MCF 10A (cell line): Measurements from ENCODE around the gene AKR1A1. TPM values are rescaled to one million over a fixed set of nuclear protein-coding genes. Genes with fewer than 3 reads are reported as not detected.
"Not testable (repeated sequence)": the region's sequence is repeated elsewhere in the genome, so short reads cannot be mapped to it uniquely, and the experiment has no call there.

ENCODE experiments used
- BruUV-seq: library from RNA; stranded (reverse); fragments of 400-500 nt; replicated peaks from 2 replicates; lab custom pipeline; 2021; lab: Mats Ljungman, UMichigan
- CTCF ChIA-PET: fragments of 300-600 bp; sonication (Branson Sonifier 250); formaldehyde crosslinking; extraction: SDS; loops from one replicate; lab custom pipeline; 2021; ENCODE audit warnings: antibody characterized with exemption, inconsistent platforms; lab: Yijun Ruan, JAX
- POLR2A ChIA-PET: fragments of 300-600, 350-650 bp; sonication (Branson Sonifier 250); formaldehyde crosslinking; extraction: SDS; loops from one replicate; lab custom pipeline; 2020; ENCODE audit warnings: antibody characterized with exemption, inconsistent platforms; lab: Yijun Ruan, JAX
- DNase-seq: peaks from one replicate; pipeline ENCODE4 v3.0.0-alpha.2; 2018; ENCODE audit not compliant: unreplicated experiment
- H3K27ac Mint-ChIP-seq: one replicate; pipeline ENCODE4 v1.8.0; 2022; ENCODE audit warnings: mild to moderate bottlenecking, low read depth, mixed read lengths; ENCODE audit not compliant: unreplicated experiment
- H3K27me3 Mint-ChIP-seq: one replicate; pipeline ENCODE4 v1.8.0; 2022; ENCODE audit warnings: mixed read lengths; ENCODE audit not compliant: insufficient read depth, unreplicated experiment
- H3K36me3 Mint-ChIP-seq: one replicate; pipeline ENCODE4 v1.8.0; 2022; ENCODE audit warnings: mild to moderate bottlenecking, moderate library complexity, mixed read lengths; ENCODE audit not compliant: insufficient read depth, unreplicated experiment
- H3K4me1 Mint-ChIP-seq: one replicate; pipeline ENCODE4 v1.8.0; 2022; ENCODE audit warnings: mixed read lengths; ENCODE audit not compliant: insufficient read depth, unreplicated experiment
- H3K4me3 Mint-ChIP-seq: one replicate; pipeline ENCODE4 v1.8.0; 2022; ENCODE audit warnings: mild to moderate bottlenecking, moderate library complexity, mixed read lengths; ENCODE audit not compliant: unreplicated experiment
- H3K9me3 Mint-ChIP-seq: one replicate; pipeline ENCODE4 v1.8.0; 2022; ENCODE audit warnings: mixed read lengths; ENCODE audit not compliant: unreplicated experiment
- intact Hi-C: fragments of 100-400 bp; cut with micrococcal nuclease; formaldehyde crosslinking; loops from 2 replicates; pipeline ENCODE4 v1.14.1; 2022
- total RNA-seq: library from RNA; stranded (reverse); gene quantifications from 2 replicates; pipeline ENCODE4 v1.2.3, GENCODE V29; 2022
- TF ChIP-seq, protein P1 (sequence below): fragments of 200-600 bp; IDR thresholded peaks from one replicate; pipeline ENCODE4 v1.8.0; 2022; ENCODE audit warnings: antibody characterized with exemption, mild to moderate bottlenecking; ENCODE audit not compliant: unreplicated experiment

AKR1A1 gene
- total RNA-seq, 1 experiment from 2014 or later: 108 TPM

DNA sequence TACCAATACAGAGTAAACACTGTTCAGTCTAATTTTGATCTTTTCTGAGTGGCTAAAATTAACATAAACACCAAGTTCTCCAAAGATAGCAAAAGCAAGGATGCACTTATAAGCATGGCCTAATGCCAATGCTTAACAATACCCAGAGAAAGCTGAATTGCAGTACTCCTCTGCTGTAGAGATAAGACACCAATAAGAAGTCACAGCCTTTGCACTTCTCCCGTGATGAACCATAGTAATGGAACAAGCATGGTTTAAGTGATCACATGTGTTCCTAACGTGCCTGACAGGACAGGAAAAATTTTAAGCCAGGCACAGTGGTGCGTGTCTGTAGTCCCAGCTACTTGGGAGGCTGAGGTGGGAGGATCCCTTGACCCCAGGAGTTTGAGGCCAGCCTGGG is 34.6 kb upstream of the AKR1A1 start:
- DNase-seq: no peak
- POLR2A ChIA-PET: interaction anchor here (11.2 kb wide), 1 partner anchor 40 kb away, joined by 272 read pairs; the partner anchor contains the start of gene AKR1A1
- Mint-ChIP-seq H3K27me3 (no peaks in the 10 kb centered on the region), H3K27ac (no peak overlapping the region), H3K4me3 (no peak overlapping the region), H3K9me3 (no peaks in the 10 kb centered on the region), H3K36me3 (peaks cover 76% of the 10 kb centered on the region), H3K4me1 (peaks cover 6% of the 10 kb centered on the region)
- CTCF ChIA-PET: interaction anchor here (0.6 to 9.0 kb wide), 4 partner anchors 53 to 234 kb away, joined by 3 to 71 read pairs (median 3); no protein-coding TSS in a partner anchor
- TF ChIP-seq, protein P1, sequence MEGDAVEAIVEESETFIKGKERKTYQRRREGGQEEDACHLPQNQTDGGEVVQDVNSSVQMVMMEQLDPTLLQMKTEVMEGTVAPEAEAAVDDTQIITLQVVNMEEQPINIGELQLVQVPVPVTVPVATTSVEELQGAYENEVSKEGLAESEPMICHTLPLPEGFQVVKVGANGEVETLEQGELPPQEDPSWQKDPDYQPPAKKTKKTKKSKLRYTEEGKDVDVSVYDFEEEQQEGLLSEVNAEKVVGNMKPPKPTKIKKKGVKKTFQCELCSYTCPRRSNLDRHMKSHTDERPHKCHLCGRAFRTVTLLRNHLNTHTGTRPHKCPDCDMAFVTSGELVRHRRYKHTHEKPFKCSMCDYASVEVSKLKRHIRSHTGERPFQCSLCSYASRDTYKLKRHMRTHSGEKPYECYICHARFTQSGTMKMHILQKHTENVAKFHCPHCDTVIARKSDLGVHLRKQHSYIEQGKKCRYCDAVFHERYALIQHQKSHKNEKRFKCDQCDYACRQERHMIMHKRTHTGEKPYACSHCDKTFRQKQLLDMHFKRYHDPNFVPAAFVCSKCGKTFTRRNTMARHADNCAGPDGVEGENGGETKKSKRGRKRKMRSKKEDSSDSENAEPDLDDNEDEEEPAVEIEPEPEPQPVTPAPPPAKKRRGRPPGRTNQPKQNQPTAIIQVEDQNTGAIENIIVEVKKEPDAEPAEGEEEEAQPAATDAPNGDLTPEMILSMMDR: no peak
- BruUV-seq: no TSS peak
- intact Hi-C loops: loop anchor here (10.0 kb wide), 1 partner anchor 169 kb away; the partner anchor contains the start of genes GPBP1L1 and TMEM69

DNA sequence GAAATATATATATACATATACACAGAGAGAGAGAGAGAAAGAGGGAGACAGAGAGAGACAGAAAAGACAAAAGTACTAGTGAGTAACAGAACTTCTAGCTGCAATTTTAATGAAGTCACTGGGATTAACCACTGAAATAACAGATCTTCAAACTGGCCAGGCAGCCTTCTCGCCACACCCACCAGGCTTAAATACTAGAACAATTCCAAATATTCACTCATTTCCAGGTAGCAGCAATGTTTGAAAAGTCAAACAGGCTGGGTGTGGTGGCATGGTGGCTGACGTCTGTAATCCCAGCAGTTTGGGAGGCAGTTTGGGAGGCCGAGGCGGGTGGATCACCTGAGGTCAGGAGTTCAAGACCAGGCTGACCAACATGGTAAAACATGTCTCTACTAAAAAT is 34.2 kb upstream of the AKR1A1 start:
- H3K27ac Mint-ChIP-seq: no peak overlapping the region
- DNase-seq: no peak
- BruUV-seq: no TSS peak
- no peaks in the 10 kb centered on the region for H3K27me3 Mint-ChIP-seq
- peaks cover 6% of the 10 kb centered on the region for H3K4me1 Mint-ChIP-seq
- POLR2A ChIA-PET: interaction anchor here (11.2 kb wide), 1 partner anchor 39 kb away, joined by 272 read pairs; the partner anchor contains the start of gene AKR1A1
- H3K4me3 Mint-ChIP-seq: no peak overlapping the region
- CTCF ChIA-PET: interaction anchor here (0.6 to 9.0 kb wide), 6 partner anchors 19 to 234 kb away, joined by 3 to 71 read pairs (median 4); no protein-coding TSS in a partner anchor
- H3K36me3 Mint-ChIP-seq: peaks cover 76% of the 10 kb centered on the region
- intact Hi-C loops: loop anchor here (10.0 kb wide), 1 partner anchor 168 kb away; the partner anchor contains the start of genes GPBP1L1 and TMEM69
- H3K9me3 Mint-ChIP-seq: no peaks in the 10 kb centered on the region
- TF ChIP-seq, protein P1: no peak

DNA sequence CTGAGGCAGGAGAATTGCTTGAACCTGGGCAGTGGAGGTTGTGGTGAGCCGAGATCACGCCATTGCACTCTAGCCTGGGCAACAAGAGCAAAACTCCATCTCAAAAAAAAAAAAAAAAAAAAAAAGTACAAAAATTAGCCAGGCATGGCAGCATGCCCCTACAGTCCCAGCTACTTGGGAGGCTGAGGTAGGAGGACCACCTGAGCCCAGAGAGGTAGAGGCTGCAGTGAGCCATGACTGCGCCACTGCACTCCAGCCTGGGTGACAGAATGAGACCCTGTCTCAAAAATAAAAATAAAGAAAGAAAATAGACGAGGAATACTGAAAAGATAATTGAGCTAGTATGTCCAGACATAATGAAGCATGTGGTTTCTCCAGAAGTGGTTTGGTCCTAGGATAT is 32.3 kb upstream of the AKR1A1 start:
- not testable (repeated sequence) for BruUV-seq, DNase-seq, H3K9me3 Mint-ChIP-seq, H3K27me3 Mint-ChIP-seq, H3K4me3 Mint-ChIP-seq, H3K27ac Mint-ChIP-seq
- Mint-ChIP-seq H3K4me1 (peaks cover 15% of the 10 kb centered on the region), H3K36me3 (peaks cover 68% of the 10 kb centered on the region)
- CTCF ChIA-PET: interaction anchor here (0.9 to 9.0 kb wide), 2 partner anchors 17 to 51 kb away, joined by 4 to 71 read pairs; no protein-coding TSS in a partner anchor
- intact Hi-C loops: loop anchor here (10.0 kb wide), 1 partner anchor 166 kb away; the partner anchor contains the start of genes GPBP1L1 and TMEM69
- POLR2A ChIA-PET: interaction anchor here (0.7 to 11.2 kb wide), 11 partner anchors 8 to 170 kb away, joined by 3 to 272 read pairs (median 4); partner anchors contain the start of genes AKR1A1, CCDC163, MMACHC and NASP

DNA sequence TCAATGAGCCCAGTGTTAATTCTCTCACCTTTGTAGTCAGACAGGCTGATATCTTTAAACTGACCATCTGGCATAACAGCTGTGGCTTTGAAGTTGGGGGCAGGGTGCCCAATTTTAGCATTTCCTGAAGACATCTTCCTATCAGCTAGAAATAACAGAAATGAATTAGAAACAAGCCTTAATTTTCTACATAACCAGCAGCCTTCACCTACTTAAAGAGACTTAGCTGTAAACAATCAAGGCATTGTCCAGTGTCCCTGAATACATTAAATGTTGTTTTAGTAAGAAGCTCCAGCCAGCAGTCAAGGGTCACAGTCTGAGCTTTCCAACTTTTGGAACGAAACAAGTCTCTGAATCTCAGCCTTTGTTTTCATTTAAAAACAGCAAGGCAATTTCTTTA is 31.7 kb upstream of the AKR1A1 start:
- POLR2A ChIA-PET: interaction anchor here (0.7 to 11.2 kb wide), 12 partner anchors 8 to 699 kb away, joined by 3 to 272 read pairs (median 4); partner anchors contain the start of genes AKR1A1, CCDC163, MMACHC and NASP
- no peaks in the 10 kb centered on the region for H3K9me3 Mint-ChIP-seq
- peaks cover 15% of the 10 kb centered on the region for H3K4me1 Mint-ChIP-seq
- DNase-seq: no peak
- CTCF ChIA-PET: interaction anchor here (9.0 kb wide), 1 partner anchor 51 kb away, joined by 71 read pairs; no protein-coding TSS in a partner anchor
- H3K4me3 Mint-ChIP-seq: peak overlapping the region; percentile 92
- TF ChIP-seq, protein P1: no peak
- intact Hi-C loops: loop anchor here (10.0 kb wide), 1 partner anchor 166 kb away; the partner anchor contains the start of genes GPBP1L1 and TMEM69
- H3K27me3 Mint-ChIP-seq: no peaks in the 10 kb centered on the region
- H3K27ac Mint-ChIP-seq: peak overlapping the region; percentile 16
- peaks cover 65% of the 10 kb centered on the region for H3K36me3 Mint-ChIP-seq
- TSS peak; percentile 2 for BruUV-seq

DNA sequence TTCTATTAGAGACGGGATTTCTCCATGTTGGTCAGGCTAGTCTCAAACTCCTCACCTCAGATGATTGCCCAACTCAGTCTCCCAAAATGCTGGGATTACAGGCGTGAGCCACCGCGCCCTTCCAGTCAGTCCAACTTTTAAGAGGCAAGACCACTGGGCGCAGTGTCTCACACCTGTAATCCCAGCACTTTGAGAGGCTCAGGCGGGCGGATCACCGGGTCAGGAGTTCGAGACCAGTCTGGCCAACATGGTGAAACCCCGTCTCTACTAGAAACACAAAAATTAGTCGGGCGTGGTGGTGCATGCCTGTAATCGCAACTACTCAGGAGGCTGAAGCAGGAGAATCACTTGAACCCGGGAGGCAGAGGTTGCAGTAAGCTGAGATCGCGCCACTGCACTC is 30.9 kb upstream of the AKR1A1 start:
- intact Hi-C loops: loop anchor here (10.0 kb wide), 1 partner anchor 165 kb away; the partner anchor contains the start of genes GPBP1L1 and TMEM69

More for the DNA sequence above, 30.9 kb upstream of the AKR1A1 start:
- Mint-ChIP-seq H3K36me3 (peaks cover 57% of the 10 kb centered on the region), H3K4me3 (peak overlapping the region; percentile 92), H3K4me1 (peaks cover 15% of the 10 kb centered on the region), H3K27ac (peak overlapping the region; percentile 96)
- CTCF ChIA-PET: interaction anchor here (0.9 to 9.0 kb wide), 2 partner anchors 50 to 162 kb away, joined by 3 to 71 read pairs; no protein-coding TSS in a partner anchor
- BruUV-seq, H3K27me3 Mint-ChIP-seq, H3K9me3 Mint-ChIP-seq: not testable (repeated sequence)
- DNase-seq: peak; percentile 32
- POLR2A ChIA-PET: interaction anchor here (0.7 to 11.2 kb wide), 9 partner anchors 9 to 171 kb away, joined by 3 to 272 read pairs (median 5); partner anchors contain the start of genes AKR1A1, CCDC163, MMACHC and NASP
